AG04449 (cell line): ENCODE measurements around the gene IBSP.

ENCODE experiments used
- CTCF ChIA-PET: fragments of 350-600 bp; formaldehyde crosslinking; extraction: SDS; loops from one replicate; lab custom pipeline; 2021; ENCODE audit warnings: antibody characterized with exemption; lab: Yijun Ruan, JAX
- POLR2A ChIA-PET: fragments of 400-600, 350-600 bp; formaldehyde crosslinking; extraction: SDS; loops from one replicate; lab custom pipeline; 2020; ENCODE audit warnings: antibody characterized with exemption, inconsistent platforms; lab: Yijun Ruan, JAX
- DNase-seq: peaks from one replicate; pipeline ENCODE4 v3.0.0-alpha.2; 2010; ENCODE audit warnings: low read depth, low spot score
- H3K4me3 ChIP-seq: 2 replicates; pipeline ENCODE4 v1.5.1; 2011; ENCODE audit warnings: low read depth, mild to moderate bottlenecking, control low read depth, low read length
- TF ChIP-seq, protein P1 (sequence below): IDR thresholded peaks from one replicate; pipeline ENCODE4 v1.5.1; 2011; ENCODE audit warnings: mild to moderate bottlenecking, moderate library complexity, low read length, control low read depth, inconsistent platforms; ENCODE audit not compliant: insufficient read depth; ENCODE audit errors: missing control alignments

The IBSP gene

DNA sequence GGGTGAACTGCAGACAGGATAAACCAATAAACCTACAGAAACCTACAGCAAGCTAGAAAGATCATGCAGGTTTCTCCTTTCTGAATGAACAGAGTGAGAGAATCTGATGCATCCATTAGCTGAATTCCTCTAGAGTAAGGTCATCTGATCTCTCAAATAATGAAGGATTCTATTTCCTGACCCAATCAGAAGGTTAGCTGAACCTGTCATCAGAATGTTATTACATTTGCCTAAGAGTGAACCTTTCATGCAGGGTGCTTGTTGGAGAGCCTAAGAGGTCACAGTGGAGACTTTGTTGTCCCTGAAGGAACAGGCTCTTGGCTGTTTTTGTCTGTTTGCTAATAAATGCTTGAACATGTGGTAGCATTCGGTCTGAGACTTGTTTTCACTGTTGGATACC is 57.5 kb downstream of the IBSP start:
- H3K4me3 ChIP-seq, result no peak overlapping the region
- TF ChIP-seq, protein P1, sequence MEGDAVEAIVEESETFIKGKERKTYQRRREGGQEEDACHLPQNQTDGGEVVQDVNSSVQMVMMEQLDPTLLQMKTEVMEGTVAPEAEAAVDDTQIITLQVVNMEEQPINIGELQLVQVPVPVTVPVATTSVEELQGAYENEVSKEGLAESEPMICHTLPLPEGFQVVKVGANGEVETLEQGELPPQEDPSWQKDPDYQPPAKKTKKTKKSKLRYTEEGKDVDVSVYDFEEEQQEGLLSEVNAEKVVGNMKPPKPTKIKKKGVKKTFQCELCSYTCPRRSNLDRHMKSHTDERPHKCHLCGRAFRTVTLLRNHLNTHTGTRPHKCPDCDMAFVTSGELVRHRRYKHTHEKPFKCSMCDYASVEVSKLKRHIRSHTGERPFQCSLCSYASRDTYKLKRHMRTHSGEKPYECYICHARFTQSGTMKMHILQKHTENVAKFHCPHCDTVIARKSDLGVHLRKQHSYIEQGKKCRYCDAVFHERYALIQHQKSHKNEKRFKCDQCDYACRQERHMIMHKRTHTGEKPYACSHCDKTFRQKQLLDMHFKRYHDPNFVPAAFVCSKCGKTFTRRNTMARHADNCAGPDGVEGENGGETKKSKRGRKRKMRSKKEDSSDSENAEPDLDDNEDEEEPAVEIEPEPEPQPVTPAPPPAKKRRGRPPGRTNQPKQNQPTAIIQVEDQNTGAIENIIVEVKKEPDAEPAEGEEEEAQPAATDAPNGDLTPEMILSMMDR, result no peak
- ChIA-PET POLR2A (no interaction called here), CTCF (interaction anchor here (1.1 to 13.1 kb wide), 5 partner anchors 8 to 354 kb away, joined by 3 to 348 read pairs (median 5); partner anchors contain the start of gene SPP1)
- no peak for DNase-seq

DNA sequence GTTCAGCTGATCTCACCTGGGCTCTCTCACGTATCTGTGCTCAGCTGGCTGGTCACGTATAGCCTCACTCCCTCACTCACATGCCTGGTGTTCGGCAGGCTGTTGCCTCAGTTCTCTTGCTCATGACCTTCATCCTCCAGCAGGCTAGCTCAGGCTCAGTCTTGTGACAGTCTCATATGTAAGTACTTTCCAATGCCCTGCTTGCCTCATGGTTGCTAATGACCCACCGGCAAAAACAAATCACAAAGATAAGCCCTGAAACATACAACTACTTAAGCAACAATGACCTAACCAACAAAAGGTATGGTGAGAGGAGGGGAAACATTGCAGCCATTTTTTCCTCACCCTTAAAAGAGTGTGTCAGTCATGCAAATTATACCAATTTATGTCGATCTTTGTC is 58.4 kb downstream of the IBSP start:
- POLR2A ChIA-PET, result no interaction called here
- no peak overlapping the region for H3K4me3 ChIP-seq
- TF ChIP-seq, protein P1, result no peak
- DNase-seq, result no peak
- CTCF ChIA-PET, result interaction anchor here (0.6 to 13.1 kb wide), 5 partner anchors 9 to 354 kb away, joined by 3 to 348 read pairs (median 7); partner anchors contain the start of gene SPP1
